ENCODE results near the gene GLRX5. TPM values are rescaled to one million over a fixed set of nuclear protein-coding genes. Genes with fewer than 3 reads are reported as not detected.

GLRX5 gene
- polyA plus RNA-seq, 1 experiment = 58.6 TPM

DNA sequence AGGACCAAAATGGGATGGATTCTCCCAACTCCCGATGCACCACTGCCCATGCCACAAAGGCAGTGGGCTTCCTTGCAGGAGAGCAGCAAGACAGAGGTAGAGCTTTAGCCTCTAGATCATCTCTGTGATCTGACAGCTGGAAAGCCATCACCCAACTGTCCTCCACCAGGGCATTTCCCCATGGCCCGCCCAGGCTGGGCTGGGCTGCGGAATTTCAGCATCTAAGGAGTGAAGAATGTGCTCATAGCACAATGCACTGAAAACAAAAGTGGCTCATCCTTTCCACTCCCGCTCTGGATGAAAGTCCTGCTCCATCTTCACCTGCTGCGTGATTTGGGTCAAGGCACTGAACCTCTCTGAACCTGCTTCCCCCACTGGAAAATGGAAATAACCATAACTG is 24.0 kb upstream of the GLRX5 start:
- POLR2A ChIA-PET = no interaction called here
- no peaks in the 10 kb centered on the region; the same call in 1 of the 2 replicates for H3K9me3 ChIP-seq (ENCODE audit: control insufficient read depth, insufficient read depth, low read length)
- H3K27me3 ChIP-seq (ENCODE audit: control insufficient read depth, insufficient read depth, low read length) = no peaks in the 10 kb centered on the region
- TF ChIP-seq, protein P1, sequence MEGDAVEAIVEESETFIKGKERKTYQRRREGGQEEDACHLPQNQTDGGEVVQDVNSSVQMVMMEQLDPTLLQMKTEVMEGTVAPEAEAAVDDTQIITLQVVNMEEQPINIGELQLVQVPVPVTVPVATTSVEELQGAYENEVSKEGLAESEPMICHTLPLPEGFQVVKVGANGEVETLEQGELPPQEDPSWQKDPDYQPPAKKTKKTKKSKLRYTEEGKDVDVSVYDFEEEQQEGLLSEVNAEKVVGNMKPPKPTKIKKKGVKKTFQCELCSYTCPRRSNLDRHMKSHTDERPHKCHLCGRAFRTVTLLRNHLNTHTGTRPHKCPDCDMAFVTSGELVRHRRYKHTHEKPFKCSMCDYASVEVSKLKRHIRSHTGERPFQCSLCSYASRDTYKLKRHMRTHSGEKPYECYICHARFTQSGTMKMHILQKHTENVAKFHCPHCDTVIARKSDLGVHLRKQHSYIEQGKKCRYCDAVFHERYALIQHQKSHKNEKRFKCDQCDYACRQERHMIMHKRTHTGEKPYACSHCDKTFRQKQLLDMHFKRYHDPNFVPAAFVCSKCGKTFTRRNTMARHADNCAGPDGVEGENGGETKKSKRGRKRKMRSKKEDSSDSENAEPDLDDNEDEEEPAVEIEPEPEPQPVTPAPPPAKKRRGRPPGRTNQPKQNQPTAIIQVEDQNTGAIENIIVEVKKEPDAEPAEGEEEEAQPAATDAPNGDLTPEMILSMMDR (IDR thresholded peaks at IDR 0.05; ENCODE audit: low read depth, low read length) = no peak
- no peak overlapping the region for H3K4me3 ChIP-seq (ENCODE audit: low read depth, low read length)
- no peak overlapping the region for H3K27ac ChIP-seq (ENCODE audit: low read depth, low read length)
- CTCF ChIA-PET = interaction anchor here (1.8 kb wide), 1 partner anchor 16 kb away, joined by 7 read pairs; no protein-coding TSS in a partner anchor
- DNase-seq (ENCODE audit: low read depth, low spot score) = no peak

DNA sequence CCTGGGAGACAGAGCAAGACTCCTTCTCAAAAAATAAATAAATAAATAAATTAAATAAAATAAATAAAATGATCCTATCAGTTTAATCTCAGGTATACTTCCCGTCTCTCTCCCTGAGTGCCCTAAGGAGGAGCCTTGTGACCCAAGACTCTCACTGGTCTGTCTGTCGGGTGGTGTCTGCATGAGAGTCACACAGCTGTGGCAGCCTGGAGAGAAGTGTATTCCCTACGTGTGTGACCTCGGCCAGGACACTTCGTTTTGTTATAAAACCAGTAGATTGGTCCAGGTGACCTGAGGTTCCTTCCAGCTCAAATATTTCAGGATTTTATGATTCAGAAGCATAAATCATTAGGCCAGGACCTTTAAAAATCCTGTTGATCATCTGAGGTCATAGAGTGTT is 23.2 kb upstream of the GLRX5 start:
- TF ChIP-seq, protein P1 (IDR thresholded peaks at IDR 0.05; ENCODE audit: low read depth, low read length) = no peak
- no peak for DNase-seq (ENCODE audit: low read depth, low spot score)
- CTCF ChIA-PET = interaction anchor here (1.8 kb wide), 1 partner anchor 15 kb away, joined by 7 read pairs; no protein-coding TSS in a partner anchor
- POLR2A ChIA-PET = no interaction called here
- Histone ChIP-seq H3K4me3 (ENCODE audit: low read depth, low read length) (no peak overlapping the region), H3K27me3 (ENCODE audit: control insufficient read depth, insufficient read depth, low read length) (no peaks in the 10 kb centered on the region), H3K9me3 (ENCODE audit: control insufficient read depth, insufficient read depth, low read length) (no peaks in the 10 kb centered on the region; the same call in 1 of the 2 replicates), H3K27ac (ENCODE audit: low read depth, low read length) (no peak overlapping the region)

DNA sequence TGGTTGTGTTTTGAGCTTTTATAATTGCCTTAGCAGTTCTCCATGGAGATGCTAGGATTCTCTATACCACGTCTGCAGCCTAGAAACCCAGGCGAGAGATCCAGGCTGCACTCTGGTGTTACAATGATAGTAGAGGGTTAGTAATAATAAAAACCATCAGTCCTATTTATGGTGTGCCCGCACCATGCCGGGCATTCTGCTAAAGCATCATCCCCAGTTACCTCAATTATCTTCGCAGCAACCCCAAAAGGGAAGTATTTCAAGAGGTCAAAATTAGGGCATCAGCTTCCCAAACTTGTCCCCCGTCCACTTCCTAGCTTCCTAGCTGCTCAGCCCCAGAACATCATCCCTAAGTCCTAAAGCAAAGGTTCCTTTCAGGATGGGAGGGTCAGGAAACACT is 21.6 kb upstream of the GLRX5 start:
- H3K4me3 ChIP-seq (ENCODE audit: low read depth, low read length) = no peak overlapping the region
- TF ChIP-seq, protein P1 (IDR thresholded peaks at IDR 0.05; ENCODE audit: low read depth, low read length) = no peak
- ChIA-PET POLR2A (no interaction called here), CTCF (interaction anchor here (1.2 to 1.7 kb wide), 3 partner anchors 9 to 61 kb away, joined by 3 to 10 read pairs (median 5); no protein-coding TSS in a partner anchor)
- H3K27me3 ChIP-seq (ENCODE audit: control insufficient read depth, insufficient read depth, low read length) = no peaks in the 10 kb centered on the region
- H3K9me3 ChIP-seq (ENCODE audit: control insufficient read depth, insufficient read depth, low read length) = no peaks in the 10 kb centered on the region
- H3K27ac ChIP-seq (ENCODE audit: low read depth, low read length) = no peak overlapping the region
- no peak for DNase-seq (ENCODE audit: low read depth, low spot score)

DNA sequence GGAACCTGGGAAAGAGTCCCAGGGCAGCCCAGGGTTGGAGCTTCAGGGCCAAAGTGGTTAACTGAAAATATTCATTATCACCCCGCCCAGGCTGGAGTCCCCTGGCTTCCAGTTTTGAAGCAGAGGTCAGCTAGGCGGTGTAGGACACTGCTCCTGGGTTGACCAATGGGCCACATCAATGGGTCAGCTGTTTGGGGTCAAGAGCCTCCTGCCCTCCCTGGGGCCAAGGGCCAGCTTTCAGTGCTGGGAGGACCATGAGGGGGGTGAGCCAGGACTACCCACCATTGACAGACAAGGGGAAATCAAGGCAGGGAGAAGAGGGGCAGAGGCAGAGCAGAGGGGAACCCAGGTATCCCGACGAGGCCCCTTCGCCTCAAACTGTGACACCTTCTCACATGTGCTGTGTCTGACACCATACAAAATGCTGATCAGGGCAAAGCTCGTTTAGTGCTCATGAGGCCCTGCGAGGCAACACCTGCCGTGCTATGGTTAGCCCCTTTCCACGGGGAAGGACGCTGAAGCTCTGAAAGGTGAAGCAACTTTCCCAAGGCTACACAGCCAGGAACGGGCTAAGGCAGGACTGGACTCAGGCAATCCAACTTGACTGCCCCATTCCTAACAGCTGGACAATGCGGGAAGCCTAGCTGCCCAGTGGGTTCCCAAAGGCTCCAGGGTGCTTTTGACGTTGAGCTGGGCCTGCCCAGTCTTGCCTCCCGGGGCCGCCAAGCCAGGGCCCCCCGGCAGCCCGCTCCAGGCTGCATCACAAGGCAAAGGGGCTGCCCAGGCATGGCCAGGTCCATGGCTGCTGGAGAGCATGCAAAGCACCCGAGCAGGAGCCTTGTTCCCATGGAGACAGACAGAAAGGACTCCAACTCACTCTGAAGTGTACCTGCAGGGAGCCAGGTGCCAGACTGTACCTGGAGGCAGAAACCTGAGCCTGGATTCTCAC is 20.4 kb upstream of the GLRX5 start:
- ChIA-PET CTCF (interaction anchor here (0.7 to 2.8 kb wide), 4 partner anchors 13 to 72 kb away, joined by 3 to 29 read pairs (median 5); no protein-coding TSS in a partner anchor), POLR2A (interaction anchor here (1.4 kb wide), 2 partner anchors 13 to 20 kb away, joined by 4 to 9 read pairs; partner anchors contain the start of gene GLRX5)
- no peak overlapping the region for H3K27ac ChIP-seq (ENCODE audit: low read depth, low read length)
- TF ChIP-seq, protein P1 (IDR thresholded peaks at IDR 0.05; ENCODE audit: low read depth, low read length) = no peak
- no peaks in the 10 kb centered on the region for H3K9me3 ChIP-seq (ENCODE audit: control insufficient read depth, insufficient read depth, low read length)
- DNase-seq (ENCODE audit: low read depth, low spot score) = no peak
- no peaks in the 10 kb centered on the region for H3K27me3 ChIP-seq (ENCODE audit: control insufficient read depth, insufficient read depth, low read length)
- H3K4me3 ChIP-seq (ENCODE audit: low read depth, low read length) = no peak overlapping the region

DNA sequence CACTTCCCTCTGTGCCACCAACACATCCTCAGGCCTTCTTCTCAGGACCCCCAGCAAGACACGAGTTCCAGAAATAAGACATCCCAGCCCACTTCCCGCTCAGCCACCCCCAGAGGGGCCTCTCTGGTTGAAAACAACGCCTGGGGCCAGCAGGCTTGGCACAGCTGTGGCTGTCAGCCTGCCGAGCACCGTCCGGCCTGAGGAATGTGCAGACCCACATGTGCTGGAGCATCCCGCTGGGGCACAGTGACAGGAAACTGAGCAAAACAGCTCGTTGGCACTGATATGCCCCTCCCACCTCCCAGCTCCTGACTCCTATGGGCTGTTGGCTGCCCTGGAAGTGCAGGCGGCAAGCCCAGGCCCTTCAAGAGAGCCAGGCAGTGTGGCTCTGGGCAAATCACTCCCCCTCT is 19.8 kb upstream of the GLRX5 start:
- no peak for DNase-seq (ENCODE audit: low read depth, low spot score)
- CTCF ChIA-PET = interaction anchor here (0.9 to 2.8 kb wide), 2 partner anchors 12 to 73 kb away, joined by 5 to 29 read pairs; no protein-coding TSS in a partner anchor
- no peak overlapping the region for H3K27ac ChIP-seq (ENCODE audit: low read depth, low read length)

More for the DNA sequence above, 19.8 kb upstream of the GLRX5 start:
- POLR2A ChIA-PET = interaction anchor here (1.3 to 1.4 kb wide), 3 partner anchors 12 to 54 kb away, joined by 4 to 9 read pairs (median 4); partner anchors contain the start of gene GLRX5
- Histone ChIP-seq H3K27me3 (ENCODE audit: control insufficient read depth, insufficient read depth, low read length) (no peaks in the 10 kb centered on the region), H3K9me3 (ENCODE audit: control insufficient read depth, insufficient read depth, low read length) (no peaks in the 10 kb centered on the region), H3K4me3 (ENCODE audit: low read depth, low read length) (peak overlapping the region; percentile 66)
- TF ChIP-seq, protein P1 (IDR thresholded peaks at IDR 0.05; ENCODE audit: low read depth, low read length) = no peak

Data from AG04450 (cell line).